Coronary artery (tissue), 2 donors: Measurements from ENCODE around the gene HS3ST4.

Experiments
- DNase-seq: peaks from one replicate; pipeline ENCODE4 v3.0.0-alpha.2; 2017; ENCODE audit warnings: low spot score
- H3K27ac ChIP-seq, 2 donors: fragments of 200-600 bp; sonication (generic); one replicate each; pipeline ENCODE4 v1.5.1; 2016 to 2019
- H3K4me3 ChIP-seq: fragments of 200-600 bp; sonication (generic); 2 replicates; pipeline ENCODE4 v1.5.1; 2016; ENCODE audit warnings: mild to moderate bottlenecking, moderate library complexity
- TF ChIP-seq, protein P1 (sequence below): fragments of 200-600 bp; sonication (generic); IDR thresholded peaks from one replicate; pipeline ENCODE4 v1.5.1; 2019; ENCODE audit warnings: antibody characterized with exemption

The HS3ST4 gene

DNA sequence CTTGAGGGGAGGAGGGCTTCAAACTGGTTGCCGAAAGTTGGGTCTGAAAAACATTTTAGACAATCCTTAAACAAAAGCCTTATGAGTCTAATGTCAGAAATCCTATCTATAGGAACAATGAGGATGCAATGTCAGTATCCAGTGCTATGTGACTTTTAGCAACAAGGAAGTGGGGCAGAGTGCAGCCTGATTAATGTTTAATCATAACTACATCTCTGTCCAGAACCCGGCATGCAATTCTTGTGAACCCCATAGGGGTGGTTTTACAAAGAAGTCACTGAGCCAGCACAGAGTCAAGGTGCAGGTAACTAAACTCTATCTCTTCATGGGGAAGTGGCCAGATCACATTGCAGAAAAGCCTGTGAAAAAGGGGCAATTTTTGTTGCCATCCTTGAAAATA lies 267.5 kb downstream of the HS3ST4 start:
- TF ChIP-seq, protein P1, sequence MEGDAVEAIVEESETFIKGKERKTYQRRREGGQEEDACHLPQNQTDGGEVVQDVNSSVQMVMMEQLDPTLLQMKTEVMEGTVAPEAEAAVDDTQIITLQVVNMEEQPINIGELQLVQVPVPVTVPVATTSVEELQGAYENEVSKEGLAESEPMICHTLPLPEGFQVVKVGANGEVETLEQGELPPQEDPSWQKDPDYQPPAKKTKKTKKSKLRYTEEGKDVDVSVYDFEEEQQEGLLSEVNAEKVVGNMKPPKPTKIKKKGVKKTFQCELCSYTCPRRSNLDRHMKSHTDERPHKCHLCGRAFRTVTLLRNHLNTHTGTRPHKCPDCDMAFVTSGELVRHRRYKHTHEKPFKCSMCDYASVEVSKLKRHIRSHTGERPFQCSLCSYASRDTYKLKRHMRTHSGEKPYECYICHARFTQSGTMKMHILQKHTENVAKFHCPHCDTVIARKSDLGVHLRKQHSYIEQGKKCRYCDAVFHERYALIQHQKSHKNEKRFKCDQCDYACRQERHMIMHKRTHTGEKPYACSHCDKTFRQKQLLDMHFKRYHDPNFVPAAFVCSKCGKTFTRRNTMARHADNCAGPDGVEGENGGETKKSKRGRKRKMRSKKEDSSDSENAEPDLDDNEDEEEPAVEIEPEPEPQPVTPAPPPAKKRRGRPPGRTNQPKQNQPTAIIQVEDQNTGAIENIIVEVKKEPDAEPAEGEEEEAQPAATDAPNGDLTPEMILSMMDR = no peak
- Histone ChIP-seq H3K27ac (no peak overlapping the region), H3K4me3 (no peak overlapping the region)
- DNase-seq = no peak

DNA sequence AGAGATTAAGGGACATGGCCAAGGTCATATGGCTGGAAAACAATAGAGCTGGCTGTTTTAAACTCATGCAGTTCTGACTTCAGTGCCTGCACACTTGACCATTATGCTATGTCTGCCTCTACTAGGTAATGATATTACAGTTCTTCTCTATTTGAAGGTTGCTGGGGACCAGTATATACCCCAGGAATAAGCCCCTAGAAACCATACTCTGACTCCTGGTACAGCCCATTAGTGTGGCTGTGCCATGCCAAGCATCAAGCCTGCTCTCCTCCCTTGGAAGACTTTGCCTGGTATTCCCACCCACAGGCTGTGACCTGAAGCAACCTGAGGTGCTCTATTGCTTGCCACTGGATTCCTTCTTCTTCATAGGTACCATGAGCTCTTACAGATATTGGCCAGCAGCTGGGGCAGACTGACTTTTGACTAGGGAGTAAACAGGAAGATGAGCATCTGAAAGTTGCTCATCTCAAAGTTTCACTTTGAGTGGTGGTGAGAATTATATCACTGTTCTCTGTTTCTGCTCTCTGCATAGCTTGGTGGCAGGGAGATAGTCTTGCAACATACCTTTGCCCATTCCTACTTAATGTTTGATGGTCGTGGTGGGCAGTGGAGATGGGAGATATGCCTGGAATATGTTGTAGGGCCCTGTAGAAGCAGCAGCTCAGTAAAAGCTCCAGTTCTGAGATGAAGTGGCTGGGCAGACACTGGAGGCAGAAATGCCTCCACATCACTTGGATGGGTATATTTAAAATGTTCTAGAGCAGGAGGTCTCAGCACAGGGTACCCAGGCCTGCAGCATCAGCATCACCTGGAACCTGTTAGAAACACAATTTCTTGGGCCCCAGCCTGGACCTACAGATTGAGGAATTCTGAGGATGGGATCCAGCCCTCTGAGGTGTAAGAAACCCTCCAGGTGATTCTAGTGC lies 274.7 kb downstream of the HS3ST4 start:
- Histone ChIP-seq H3K4me3 (no peak overlapping the region), H3K27ac (no peak overlapping the region)
- TF ChIP-seq, protein P1 = no peak
- no peak for DNase-seq

DNA sequence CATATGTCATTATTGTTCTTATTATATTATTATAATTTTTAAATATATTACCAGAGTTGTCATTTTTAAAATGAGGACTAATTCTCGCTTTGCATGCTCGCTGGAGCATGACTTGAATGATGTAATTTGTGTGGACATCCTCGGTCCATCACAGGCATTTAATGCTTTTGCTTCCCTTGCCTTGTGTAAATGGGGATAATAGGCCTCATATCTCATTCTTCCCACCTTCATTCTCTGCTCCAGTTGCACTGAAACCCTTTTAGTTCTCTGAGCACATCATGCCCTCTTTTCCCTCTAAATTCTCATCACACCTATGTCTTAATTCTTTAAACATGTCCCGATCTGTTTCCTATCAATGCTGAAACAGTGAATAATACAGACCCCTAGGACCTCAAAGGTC lies 285.4 kb downstream of the HS3ST4 start:
- no peak for DNase-seq
- Histone ChIP-seq H3K4me3 (no peak overlapping the region), H3K27ac (no peak overlapping the region)
- TF ChIP-seq, protein P1 = no peak

DNA sequence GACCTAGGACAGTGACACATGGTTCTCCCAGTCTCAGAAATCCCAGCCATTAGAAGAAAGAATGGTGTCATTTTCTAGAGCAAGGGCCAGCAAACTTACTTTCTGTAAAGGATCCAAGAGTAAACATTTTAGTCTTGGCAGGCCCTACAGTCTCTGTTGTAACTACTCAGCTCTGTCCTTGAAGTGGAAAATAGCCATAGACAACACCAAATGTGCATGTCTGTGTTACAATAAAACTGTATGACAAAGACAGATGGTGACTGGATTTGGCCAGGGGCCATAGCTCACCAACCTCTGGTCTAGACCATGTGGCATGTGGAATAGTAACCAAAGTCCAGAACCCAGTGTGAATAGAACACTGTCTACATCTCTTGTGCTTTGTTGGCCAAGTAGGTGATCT lies 286.5 kb downstream of the HS3ST4 start:
- no peak for DNase-seq

DNA sequence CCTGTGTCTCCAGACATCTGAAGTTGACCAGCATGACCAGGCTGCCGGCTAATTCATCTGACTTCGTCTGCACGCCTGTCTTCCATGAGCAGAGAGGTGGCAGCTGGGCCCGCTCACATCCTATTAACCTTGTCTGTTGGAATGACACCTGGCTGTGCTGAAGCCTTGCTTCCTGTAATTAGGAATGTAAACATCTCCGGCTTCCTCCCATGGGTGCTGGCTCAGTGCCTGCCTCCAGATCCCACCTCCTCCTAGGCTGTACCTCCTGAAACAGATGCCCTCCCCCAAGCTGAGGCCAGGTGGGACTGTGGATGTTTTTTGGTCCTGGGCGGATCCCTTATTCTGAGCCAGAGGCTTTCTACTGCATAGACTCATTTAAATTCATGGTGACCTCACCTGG lies 296.3 kb downstream of the HS3ST4 start:
- TF ChIP-seq, protein P1 = no peak
- no peak for DNase-seq
- no peak overlapping the region for H3K4me3 ChIP-seq
- no peak overlapping the region for H3K27ac ChIP-seq

More for the DNA sequence above, 286.5 kb downstream of the HS3ST4 start:
- TF ChIP-seq, protein P1 = no peak
- H3K27ac ChIP-seq = no peak overlapping the region
- no peak overlapping the region for H3K4me3 ChIP-seq

DNA sequence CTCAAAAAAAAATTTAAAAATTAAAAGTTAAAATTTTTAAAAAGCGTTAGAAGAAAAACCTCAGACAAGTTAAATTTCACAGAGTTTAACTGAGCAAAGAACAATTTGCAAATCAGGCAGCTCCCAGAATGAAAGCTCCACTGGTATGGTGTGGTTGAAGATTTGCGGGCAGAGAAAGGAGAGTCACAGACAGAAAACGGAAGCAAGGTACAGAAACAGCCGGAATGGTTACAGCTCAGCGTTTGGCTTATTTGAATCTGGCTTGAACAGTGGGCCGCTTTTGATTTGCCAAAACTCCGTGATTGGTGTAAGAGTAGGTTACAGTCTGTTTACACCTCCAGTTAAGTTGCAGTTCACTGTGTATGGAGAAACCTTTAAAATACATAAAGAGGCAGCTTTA lies 297.1 kb downstream of the HS3ST4 start:
- no peak overlapping the region for H3K4me3 ChIP-seq
- no peak for DNase-seq
- TF ChIP-seq, protein P1 = no peak
- H3K27ac ChIP-seq = no peak overlapping the region

DNA sequence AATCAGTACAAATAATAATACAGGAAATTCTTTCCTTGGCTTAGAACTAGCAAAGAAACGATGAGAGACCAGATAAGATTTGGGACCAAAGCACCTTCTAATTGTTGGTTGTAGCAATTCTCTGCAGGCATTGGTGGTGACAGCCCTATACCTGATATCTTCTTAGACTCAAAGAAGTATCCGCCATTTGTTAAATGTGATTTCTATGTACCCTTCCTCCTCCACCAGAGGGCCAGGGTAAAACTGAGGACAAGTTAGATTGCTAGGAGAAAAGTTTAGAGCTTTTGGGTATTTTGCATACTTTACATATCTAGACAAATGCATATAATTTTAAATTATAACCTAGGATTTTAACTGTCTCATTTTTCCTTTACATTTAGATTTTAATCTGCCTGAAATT lies 304.3 kb downstream of the HS3ST4 start:
- DNase-seq = no peak

More for the DNA sequence above, 304.3 kb downstream of the HS3ST4 start:
- TF ChIP-seq, protein P1 = no peak
- H3K27ac ChIP-seq = no peak overlapping the region
- no peak overlapping the region for H3K4me3 ChIP-seq
